ENCODE measurements around the gene FLNB.

FLNB gene

GRCh38 chr3:58092521-58092920 is 84.3 kb downstream of the FLNB start:
- TF ChIP-seq CTCF (IDR thresholded peaks at IDR 0.05; ENCODE audit: control extremely low read depth, extremely low read depth, low read depth, missing control alignments), result no peak
- DNase-seq (ENCODE audit: extremely low spot score), result no peak
- POLR2A ChIA-PET, result no interaction called here
- CTCF ChIA-PET, result interaction anchor here (1.1 to 1.5 kb wide), 2 partner anchors 11 to 85 kb away, joined by 3 to 5 read pairs; no protein-coding TSS in a partner anchor

- CTCF ChIA-PET, result interaction anchor here (1.1 to 1.8 kb wide), 5 partner anchors 8 to 84 kb away, joined by 3 to 5 read pairs (median 4); no protein-coding TSS in a partner anchor
- POLR2A ChIA-PET, result no interaction called here
- no peak for DNase-seq (ENCODE audit: extremely low spot score)
- no peak for TF ChIP-seq CTCF (IDR thresholded peaks at IDR 0.05; ENCODE audit: control extremely low read depth, extremely low read depth, low read depth, missing control alignments)
These were observed 85.5 kb downstream of the FLNB start for GRCh38 chr3:58093574-58094195.

GRCh38 chr3:58094657-58095056 is 86.4 kb downstream of the FLNB start:
- no peak for TF ChIP-seq CTCF (IDR thresholded peaks at IDR 0.05; ENCODE audit: control extremely low read depth, extremely low read depth, low read depth, missing control alignments)
- CTCF ChIA-PET, result interaction anchor here (1.1 to 1.8 kb wide), 4 partner anchors 13 to 38 kb away, joined by 3 to 4 read pairs (median 3); no protein-coding TSS in a partner anchor

GRCh38 chr3:58095603-58096138 is 87.4 kb downstream of the FLNB start:
- CTCF ChIA-PET, result interaction anchor here (1.1 to 1.3 kb wide), 2 partner anchors 14 to 72 kb away, joined by 3 read pairs; no protein-coding TSS in a partner anchor
- POLR2A ChIA-PET, result no interaction called here
- no peak for DNase-seq (ENCODE audit: extremely low spot score)
- TF ChIP-seq CTCF (IDR thresholded peaks at IDR 0.05; ENCODE audit: control extremely low read depth, extremely low read depth, low read depth, missing control alignments), result no peak

More at GRCh38 chr3:58094657-58095056, 86.4 kb downstream of the FLNB start:
- no peak for DNase-seq (ENCODE audit: extremely low spot score)
- POLR2A ChIA-PET, result no interaction called here

GRCh38 chr3:58098531-58098930 is 90.3 kb downstream of the FLNB start:
- ChIA-PET POLR2A (no interaction called here), CTCF (no interaction called here)
- DNase-seq (ENCODE audit: extremely low spot score), result no peak
- TF ChIP-seq CTCF (IDR thresholded peaks at IDR 0.05; ENCODE audit: control extremely low read depth, extremely low read depth, low read depth, missing control alignments), result no peak

- ChIA-PET CTCF (no interaction called here), POLR2A (no interaction called here)
- DNase-seq (ENCODE audit: extremely low spot score), result no peak
- TF ChIP-seq CTCF (IDR thresholded peaks at IDR 0.05; ENCODE audit: control extremely low read depth, extremely low read depth, low read depth, missing control alignments), result no peak
These were observed 91.6 kb downstream of the FLNB start for GRCh38 chr3:58099865-58100264.
